HepG2 (cell line): Measurements from ENCODE around the gene RASA1.
"Not testable (repeated sequence)": the region's sequence is repeated elsewhere in the genome, so short reads cannot be mapped to it uniquely, and the experiment has no call there.

Source experiments
- FIP1L1 ChIP-seq: fragments of 200-400 bp; formaldehyde crosslinking; IDR thresholded peaks from 2 replicates; pipeline ENCODE4 v1.6.1; 2018; ENCODE audit warnings: low read depth, mild to moderate bottlenecking, low read length, moderate library complexity, borderline replicate concordance; ENCODE audit not compliant: insufficient read depth
- HNF4G ChIP-seq, 2 experiments: sonication (generic) in 1 of 2; formaldehyde crosslinking in 1 of 2; IDR thresholded peaks; 2 replicates each; pipeline versions ENCODE4 v1.4.0 to v1.6.1; 2011 to 2020; ENCODE audit warnings: borderline replicate concordance in 2 of 2, low read depth in 2 of 2, mild to moderate bottlenecking in 2 of 2, low read length in 1 of 2, missing genetic modification reagents in 1 of 2, moderate library complexity in 1 of 2
- ZNF329 ChIP-seq: sonication (generic); formaldehyde crosslinking; IDR thresholded peaks from 2 replicates; pipeline ENCODE4 v1.9.0; 2021; ENCODE audit warnings: low read depth, mild to moderate bottlenecking, missing genetic modification reagents

- not testable (repeated sequence) for TF ChIP-seq ZNF329 (CRISPR knock-in tag); HNF4G (IDR thresholded peaks at IDR 0.05; ENCODE audit: borderline replicate concordance, low read depth, low read length); HNF4G (CRISPR knock-in tag; IDR thresholded peaks at IDR 0.05; ENCODE audit: borderline replicate concordance, low read depth); FIP1L1
These were observed 19.6 kb downstream of the RASA1 start for GRCh38 chr5:87287266-87287665.
